Tibial artery (tissue), 4 donors: ENCODE measurements around the gene GPR15.

Experiments used
- DNase-seq, 2 donors: peaks; one replicate each; pipeline ENCODE4 v3.0.0-alpha.2; 2019
- H3K27ac ChIP-seq, 2 donors: fragments of 200-600 bp; sonication (generic) in 1 of 2; 1 replicate in 1 of 2; 2 replicates in 1 of 2; pipeline ENCODE4 v1.5.1; 2018 to 2019; ENCODE audit warnings: mild to moderate bottlenecking in 1 of 2
- H3K27me3 ChIP-seq, 2 donors: fragments of 200-600 bp; sonication (generic) in 1 of 2; one replicate each; pipeline versions ENCODE4 v1.5.1 to v1.6.0; 2016 to 2019
- H3K36me3 ChIP-seq, 3 donors: fragments of 200-600 bp; sonication (generic) in 2 of 3; one replicate each; pipeline ENCODE4 v1.5.1; 2016 to 2019; ENCODE audit warnings: mild to moderate bottlenecking in 2 of 3
- H3K4me1 ChIP-seq, 4 donors: fragments of 200-600 bp; sonication (generic) in 2 of 4; 1 replicate in 3 of 4; 2 replicates in 1 of 4; pipeline ENCODE4 v1.5.1; 2016 to 2019
- H3K4me3 ChIP-seq, 2 donors: fragments of 200-600 bp; sonication (generic) in 1 of 2; 1 replicate in 1 of 2; 2 replicates in 1 of 2; pipeline ENCODE4 v1.5.1; 2018 to 2019; ENCODE audit warnings: mild to moderate bottlenecking in 2 of 2
- H3K9me3 ChIP-seq, 3 donors: fragments of 200-600 bp; sonication (generic) in 1 of 3; one replicate each; pipeline ENCODE4 v1.5.1; 2016 to 2019
- CTCF ChIP-seq, 2 experiments: fragments of 200-600 bp in 1 of 2; fragments of 450-650 bp in 1 of 2; IDR thresholded peaks; one replicate each; pipeline ENCODE4 v1.5.1; 2017 to 2019; ENCODE audit warnings: antibody characterized with exemption in 2 of 2, mild to moderate bottlenecking in 1 of 2, moderate library complexity in 1 of 2
- intact Hi-C: fragments of 100-400 bp; cut with DNase I; formaldehyde crosslinking; loops from one replicate; pipeline ENCODE4 v1.15.0; 2023; ENCODE audit warnings: low total_unique reads

GPR15 gene

DNA sequence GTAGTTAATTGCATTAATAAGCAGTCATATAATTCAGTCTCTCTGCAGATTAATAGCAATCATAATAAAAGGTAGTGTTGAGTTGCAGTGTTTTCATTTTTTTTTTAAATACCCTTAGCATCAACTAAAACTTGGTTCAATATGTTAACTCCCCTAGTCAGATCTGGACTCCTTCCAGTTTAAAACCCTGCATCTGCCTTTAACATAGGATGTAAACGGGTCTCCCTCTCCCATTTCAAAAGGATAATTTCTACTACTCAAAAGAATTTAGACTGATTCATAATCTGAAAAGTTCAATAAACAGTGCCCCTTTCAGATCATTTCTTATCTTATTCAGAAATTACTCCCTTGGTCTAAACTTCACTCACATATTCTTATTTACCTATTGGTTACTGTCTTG lies 50.3 kb downstream of the GPR15 start:
- DNase-seq, result no peak
- Histone ChIP-seq H3K9me3 (no peaks in the 10 kb centered on the region), H3K4me3 (no peak overlapping the region), H3K27me3 (no peaks in the 10 kb centered on the region), H3K36me3 (peaks cover 24 to 60% (median 34%) of the 10 kb centered on the region in 3 donors), H3K27ac (no peak overlapping the region), H3K4me1 (no peaks in the 10 kb centered on the region)
- intact Hi-C loops, result no loop called here
- TF ChIP-seq CTCF (IDR thresholded peaks at IDR 0.05), result no peak

DNA sequence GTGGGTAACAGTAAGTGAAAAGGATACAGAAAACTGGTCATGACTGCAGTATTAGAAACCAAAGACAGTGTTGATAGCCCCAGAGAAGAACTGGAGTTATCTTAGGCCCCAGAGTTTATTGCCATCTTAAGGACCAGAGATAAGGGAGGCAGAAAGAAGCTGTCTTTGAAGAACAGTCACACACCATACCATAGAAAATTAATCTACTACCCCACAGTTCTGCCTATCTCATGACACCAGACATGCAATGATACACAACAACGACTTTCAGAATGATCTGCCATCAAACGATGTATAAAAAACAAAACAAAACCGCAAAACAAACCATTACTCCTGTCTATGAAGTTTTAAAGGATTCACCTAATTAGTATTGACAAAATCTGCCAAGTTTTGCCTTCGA lies 52.0 kb downstream of the GPR15 start:
- TF ChIP-seq CTCF (IDR thresholded peaks at IDR 0.05), result no peak
- no peaks in the 10 kb centered on the region for H3K9me3 ChIP-seq
- H3K27me3 ChIP-seq, result no peaks in the 10 kb centered on the region
- intact Hi-C loops, result no loop called here
- H3K36me3 ChIP-seq, result peaks cover 15 to 42% (median 22%) of the 10 kb centered on the region in 3 donors
- no peak overlapping the region for H3K4me3 ChIP-seq
- H3K27ac ChIP-seq, result no peak overlapping the region
- DNase-seq, result no peak
- no peaks in the 10 kb centered on the region for H3K4me1 ChIP-seq
